IMR-90 (cell line): ENCODE results near the gene DUOX2. TPM values are rescaled to one million over a fixed set of nuclear protein-coding genes. Genes with fewer than 3 reads are reported as not detected.

Experiments used
- ATAC-seq: fragments of 200-7000 bp; cut with Tn5 transposase; 2 replicates; pipeline ENCODE4 v1.9.1; 2020; ENCODE audit warnings: low read depth, mild to moderate bottlenecking, moderate library complexity
- BruUV-seq: library from RNA; stranded (reverse); fragments of 400-500 nt; replicated peaks from 2 replicates; lab custom pipeline; 2021; lab: Mats Ljungman, UMichigan
- CTCF ChIA-PET: fragments of 300-600 bp; formaldehyde crosslinking; extraction: SDS; loops from one replicate; lab custom pipeline; 2021; ENCODE audit warnings: antibody characterized with exemption; lab: Yijun Ruan, JAX
- POLR2A ChIA-PET: fragments of 300-600 bp; sonication (Branson Sonifier 250); formaldehyde crosslinking; loops from one replicate; lab custom pipeline; 2022; ENCODE audit warnings: antibody characterized with exemption; ENCODE audit not compliant: unreplicated experiment; lab: Charles Lee
- DNase-seq: peaks from one replicate; pipeline ENCODE4 v3.0.0; 2013
- H2AFZ ChIP-seq: replicated peaks from 2 replicates; pipeline ENCODE3; 2013; ENCODE audit warnings: low read length, mild to moderate bottlenecking; ENCODE audit not compliant: poor library complexity
- H2AK5ac ChIP-seq: 2 replicates; pipeline ENCODE4 v1.6.1; 2013; ENCODE audit warnings: low read depth, low read length, inconsistent platforms
- H2AK9ac ChIP-seq: replicated peaks from 2 replicates; pipeline ENCODE3; 2013; ENCODE audit warnings: mild to moderate bottlenecking, low read depth, low read length, moderate library complexity; ENCODE audit not compliant: poor library complexity
- H2BK120ac ChIP-seq: 2 replicates; pipeline ENCODE4 v1.6.1; 2013; ENCODE audit warnings: low read depth, low read length, inconsistent platforms
- H2BK15ac ChIP-seq: 3 replicates; pipeline ENCODE4 v1.6.1; 2013; ENCODE audit warnings: low read depth, low read length, inconsistent platforms
- H2BK20ac ChIP-seq: 2 replicates; pipeline ENCODE4 v1.6.1; 2013; ENCODE audit warnings: low read depth, mild to moderate bottlenecking, inconsistent platforms, low read length, moderate library complexity
- H2BK5ac ChIP-seq: 2 replicates; pipeline ENCODE4 v1.6.1; 2013; ENCODE audit warnings: mild to moderate bottlenecking, low read depth, low read length, inconsistent platforms; ENCODE audit not compliant: poor library complexity, severe bottlenecking
- H3K14ac ChIP-seq: replicated peaks from 2 replicates; pipeline ENCODE4 v1.6.1; 2013; ENCODE audit warnings: low read depth, low read length, inconsistent platforms
- H3K18ac ChIP-seq: 2 replicates; pipeline ENCODE4 v1.6.1; 2013; ENCODE audit warnings: low read depth, low read length, control low read depth
- H3K23ac ChIP-seq: 2 replicates; pipeline ENCODE4 v1.6.1; 2013; ENCODE audit warnings: low read depth, low read length, inconsistent platforms
- H3K27ac ChIP-seq: 2 replicates; pipeline ENCODE4 v1.5.1; 2013; ENCODE audit warnings: mild to moderate bottlenecking, control low read depth, low read length; ENCODE audit not compliant: insufficient read depth
- H3K27me3 ChIP-seq: 2 replicates; pipeline ENCODE4 v1.6.1; 2013; ENCODE audit warnings: low read length; ENCODE audit not compliant: control insufficient read depth, insufficient read depth
- H3K36me3 ChIP-seq: 2 replicates; pipeline ENCODE4 v1.6.1; 2013; ENCODE audit warnings: low read length, mixed read lengths; ENCODE audit not compliant: control insufficient read depth, insufficient read depth
- H3K4ac ChIP-seq: 2 replicates; pipeline ENCODE4 v1.6.1; 2013; ENCODE audit warnings: low read depth, low read length, inconsistent platforms
- H3K4me1 ChIP-seq: 2 replicates; pipeline ENCODE4 v1.6.1; 2013; ENCODE audit warnings: low read length, mixed read lengths; ENCODE audit not compliant: control insufficient read depth, insufficient read depth
- H3K4me2 ChIP-seq: 2 replicates; pipeline ENCODE4 v1.6.1; 2013; ENCODE audit warnings: low read depth, mild to moderate bottlenecking, control low read depth, low read length, moderate library complexity
- H3K4me3 ChIP-seq: 2 replicates; pipeline ENCODE4 v1.5.1; 2013; ENCODE audit warnings: low read depth, mild to moderate bottlenecking, control low read depth, low read length, moderate library complexity; ENCODE audit not compliant: insufficient read depth
- H3K56ac ChIP-seq: 2 replicates; pipeline ENCODE4 v1.6.1; 2013; ENCODE audit warnings: low read length, inconsistent platforms; ENCODE audit not compliant: insufficient read depth; ENCODE audit errors: extremely low read depth
- H3K79me1 ChIP-seq, 2 experiments: 2 replicates each; pipeline ENCODE4 v1.6.1; 2013; ENCODE audit warnings: low read length in 2 of 2, inconsistent platforms in 1 of 2, low read depth in 1 of 2
- H3K9ac ChIP-seq: 2 replicates; pipeline ENCODE4 v1.6.1; 2013; ENCODE audit warnings: low read depth, low read length, control low read depth
- H3K9me1 ChIP-seq: 2 replicates; pipeline ENCODE4 v1.6.1; 2013; ENCODE audit warnings: low read length, inconsistent platforms; ENCODE audit not compliant: insufficient read depth
- H3K9me3 ChIP-seq: 2 replicates; pipeline ENCODE4 v1.6.1; 2013; ENCODE audit warnings: low read length; ENCODE audit not compliant: control insufficient read depth, insufficient read depth
- H4K20me1 ChIP-seq: 2 replicates; pipeline ENCODE4 v1.6.1; 2013; ENCODE audit warnings: low read length, inconsistent platforms; ENCODE audit not compliant: insufficient read depth
- H4K5ac ChIP-seq: 2 replicates; pipeline ENCODE4 v1.6.1; 2013; ENCODE audit warnings: mild to moderate bottlenecking, low read depth, low read length, control low read depth
- H4K8ac ChIP-seq, 2 experiments: 2 replicates each; pipeline ENCODE4 v1.6.1; 2013; ENCODE audit warnings: low read depth in 2 of 2, low read length in 2 of 2, control low read depth in 1 of 2, inconsistent platforms in 1 of 2
- H4K91ac ChIP-seq: 2 replicates; pipeline ENCODE4 v1.6.1; 2013; ENCODE audit warnings: low read depth, low read length, inconsistent platforms; ENCODE audit not compliant: insufficient read depth
- BHLHE40 ChIP-seq: fragments of 150-350 bp; IDR thresholded peaks from 2 replicates; pipeline ENCODE4 v1.6.1; 2016; ENCODE audit warnings: mild to moderate bottlenecking, low read depth, low read length
- CEBPB ChIP-seq: IDR thresholded peaks from 2 replicates; pipeline ENCODE4 v1.6.1; 2012; ENCODE audit warnings: low read depth, low read length, improper control_type of control experiment
- CHD1 ChIP-seq: IDR thresholded peaks from 2 replicates; pipeline ENCODE4 v1.6.1; 2012; ENCODE audit warnings: low read depth, low read length, improper control_type of control experiment
- FOS ChIP-seq: fragments of 150-350 bp; IDR thresholded peaks from 2 replicates; pipeline ENCODE4 v1.6.1; 2016; ENCODE audit warnings: low read depth, low read length
- MAFK ChIP-seq: IDR thresholded peaks from 2 replicates; pipeline ENCODE4 v1.6.1; 2012; ENCODE audit warnings: low read depth, low read length, improper control_type of control experiment
- MAZ ChIP-seq: IDR thresholded peaks from 2 replicates; pipeline ENCODE4 v1.6.1; 2012; ENCODE audit warnings: low read depth, mild to moderate bottlenecking, low read length, improper control_type of control experiment, moderate library complexity, borderline replicate concordance
- MXI1 ChIP-seq: IDR thresholded peaks from 2 replicates; pipeline ENCODE4 v1.6.1; 2012; ENCODE audit warnings: low read depth, mild to moderate bottlenecking, low read length, moderate library complexity, borderline replicate concordance
- NFE2L2 ChIP-seq: fragments of 150-350 bp; IDR thresholded peaks from 2 replicates; pipeline ENCODE4 v1.6.1; 2016; ENCODE audit warnings: low read depth, mild to moderate bottlenecking, low read length
- POLR2A ChIP-seq: IDR thresholded peaks from 2 replicates; pipeline ENCODE4 v1.6.1; 2012; ENCODE audit warnings: mild to moderate bottlenecking, low read depth, low read length
- RAD21 ChIP-seq: IDR thresholded peaks from 2 replicates; pipeline ENCODE4 v1.6.1; 2012; ENCODE audit warnings: low read length, improper control_type of control experiment
- RCOR1 ChIP-seq: IDR thresholded peaks from 2 replicates; pipeline ENCODE4 v1.6.1; 2012; ENCODE audit warnings: mild to moderate bottlenecking, low read length, improper control_type of control experiment; ENCODE audit not compliant: insufficient replicate concordance
- RFX5 ChIP-seq: IDR thresholded peaks from 2 replicates; pipeline ENCODE4 v1.8.0; 2012; ENCODE audit warnings: low read depth, mild to moderate bottlenecking, low read length, moderate library complexity
- SMC3 ChIP-seq: fragments of 150-350 bp; IDR thresholded peaks from 2 replicates; pipeline ENCODE4 v1.6.1; 2016; ENCODE audit warnings: low read depth, mild to moderate bottlenecking, antibody characterized with exemption, low read length, moderate library complexity
- USF2 ChIP-seq: fragments of 150-350 bp; IDR thresholded peaks from 2 replicates; pipeline ENCODE4 v1.6.1; 2017; ENCODE audit warnings: mild to moderate bottlenecking, antibody characterized with exemption, low read length, low read depth
- WGBS, 2 experiments: methylation state at CpG; one replicate each; pipeline versions ENCODE4 v1.1.5 to v1.1.7; 2013; ENCODE audit warnings: missing lambda C conversion rate in 2 of 2; ENCODE audit not compliant: insufficient read length in 1 of 2; ENCODE audit errors: extremely low coverage in 2 of 2; 5-methylcytosine and 5-hydroxymethylcytosine counted together
- dilution Hi-C: fragments of 300-500 bp; cut with HindIII; formaldehyde crosslinking; loops from one replicate; pipeline ENCODE4 v1.14.3; 2018; ENCODE audit warnings: low sequenced_read_pairs; ENCODE audit not compliant: unreplicated experiment
- in situ Hi-C: fragments of 300-500 bp; cut with MboI; formaldehyde crosslinking; loops from 3 replicates; pipeline ENCODE4 v1.14.3; 2019; ENCODE audit warnings: low sequenced_read_pairs, inconsistent platforms, mixed read lengths
- intact Hi-C: fragments of 100-400 bp; cut with micrococcal nuclease; formaldehyde crosslinking; loops from 2 replicates; pipeline ENCODE4 v1.10.0; 2022
- polyA plus RNA-seq, 3 experiments: library from polyadenylated mRNA; depleted of rRNA; stranded (reverse); fragments of >200 nt; gene quantifications; 2 replicates each; pipeline ENCODE4 v1.2.3, GENCODE V29; 2012; ENCODE audit warnings: low replicate concordance in 1 of 3
- total RNA-seq: library from RNA; depleted of rRNA; stranded (reverse); fragments of >200 nt; gene quantifications from 2 replicates; pipeline ENCODE4 v1.2.3, GENCODE V29; 2012
- TF ChIP-seq, protein P1 (sequence below): fragments of 150-350 bp; IDR thresholded peaks from 2 replicates; pipeline ENCODE4 v1.6.1; 2016; ENCODE audit warnings: low read depth, mild to moderate bottlenecking, low read length, moderate library complexity, borderline replicate concordance
- TF ChIP-seq, protein P2 (sequence below): conservative IDR thresholded peaks from 2 replicates; pipeline ENCODE4 v1.5.1; 2012; ENCODE audit warnings: mild to moderate bottlenecking, low read depth, low read length, improper control_type of control experiment

The DUOX2 gene
- total and polyA plus RNA-seq, 2 of the 4 experiments (the other 2 are of a cell fraction) = not detected

- dilution Hi-C loops = no loop called here
- in situ Hi-C loops = no loop called here
- ChIA-PET POLR2A (no interaction called here), CTCF (no interaction called here)
- Histone ChIP-seq H3K56ac (no peak overlapping the region), H3K23ac (no peak overlapping the region), H3K4me2 (no peak overlapping the region; the same call in 1 of the 2 replicates), H4K5ac (no peak overlapping the region), H2AK9ac (no peak overlapping the region), H4K91ac (no peak overlapping the region), H3K18ac (no peak overlapping the region), H3K79me1 (no peaks in the 10 kb centered on the region), H4K8ac (no peak overlapping the region), H2AFZ (peak overlapping the region; percentile 54), H2AK5ac (no peak overlapping the region), H2BK120ac (no peak overlapping the region), H3K9ac (no peak overlapping the region), H3K27ac (no peak overlapping the region), H3K4ac (no peak overlapping the region), H3K4me1 (no peaks in the 10 kb centered on the region; the same call in 1 of the 2 replicates), H3K9me1 (no peaks in the 10 kb centered on the region), H3K9me3 (no peaks in the 10 kb centered on the region), H2BK15ac (no peak overlapping the region), H2BK20ac (no peak overlapping the region), H3K4me3 (no peak overlapping the region), H3K14ac (no peak overlapping the region), H4K20me1 (no peaks in the 10 kb centered on the region), H2BK5ac (no peak overlapping the region), H3K27me3 (peaks cover 79% of the 10 kb centered on the region), H3K36me3 (no peaks in the 10 kb centered on the region)
- intact Hi-C loops = no loop called here
- 0% methylated on average over 11 of the region's 47 CpGs; no CpG with 5 or more reads in 1 of the 2 experiments for WGBS, 2 experiments
- no peak for DNase-seq
- BruUV-seq = no TSS peak
- TF ChIP-seq FOS = no peak
- TF ChIP-seq POLR2A = no peak
- no peak for TF ChIP-seq MAFK
- TF ChIP-seq, protein P1, sequence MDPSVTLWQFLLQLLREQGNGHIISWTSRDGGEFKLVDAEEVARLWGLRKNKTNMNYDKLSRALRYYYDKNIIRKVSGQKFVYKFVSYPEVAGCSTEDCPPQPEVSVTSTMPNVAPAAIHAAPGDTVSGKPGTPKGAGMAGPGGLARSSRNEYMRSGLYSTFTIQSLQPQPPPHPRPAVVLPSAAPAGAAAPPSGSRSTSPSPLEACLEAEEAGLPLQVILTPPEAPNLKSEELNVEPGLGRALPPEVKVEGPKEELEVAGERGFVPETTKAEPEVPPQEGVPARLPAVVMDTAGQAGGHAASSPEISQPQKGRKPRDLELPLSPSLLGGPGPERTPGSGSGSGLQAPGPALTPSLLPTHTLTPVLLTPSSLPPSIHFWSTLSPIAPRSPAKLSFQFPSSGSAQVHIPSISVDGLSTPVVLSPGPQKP = no peak
- no peak for TF ChIP-seq MAZ
- no peak for TF ChIP-seq BHLHE40
- TF ChIP-seq, protein P2, sequence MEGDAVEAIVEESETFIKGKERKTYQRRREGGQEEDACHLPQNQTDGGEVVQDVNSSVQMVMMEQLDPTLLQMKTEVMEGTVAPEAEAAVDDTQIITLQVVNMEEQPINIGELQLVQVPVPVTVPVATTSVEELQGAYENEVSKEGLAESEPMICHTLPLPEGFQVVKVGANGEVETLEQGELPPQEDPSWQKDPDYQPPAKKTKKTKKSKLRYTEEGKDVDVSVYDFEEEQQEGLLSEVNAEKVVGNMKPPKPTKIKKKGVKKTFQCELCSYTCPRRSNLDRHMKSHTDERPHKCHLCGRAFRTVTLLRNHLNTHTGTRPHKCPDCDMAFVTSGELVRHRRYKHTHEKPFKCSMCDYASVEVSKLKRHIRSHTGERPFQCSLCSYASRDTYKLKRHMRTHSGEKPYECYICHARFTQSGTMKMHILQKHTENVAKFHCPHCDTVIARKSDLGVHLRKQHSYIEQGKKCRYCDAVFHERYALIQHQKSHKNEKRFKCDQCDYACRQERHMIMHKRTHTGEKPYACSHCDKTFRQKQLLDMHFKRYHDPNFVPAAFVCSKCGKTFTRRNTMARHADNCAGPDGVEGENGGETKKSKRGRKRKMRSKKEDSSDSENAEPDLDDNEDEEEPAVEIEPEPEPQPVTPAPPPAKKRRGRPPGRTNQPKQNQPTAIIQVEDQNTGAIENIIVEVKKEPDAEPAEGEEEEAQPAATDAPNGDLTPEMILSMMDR = no peak
- TF ChIP-seq RCOR1 = no peak
- no peak for TF ChIP-seq NFE2L2
- no peak for TF ChIP-seq USF2
- no peak for TF ChIP-seq SMC3
- TF ChIP-seq RAD21 = no peak
- no peak for TF ChIP-seq CHD1
- TF ChIP-seq MXI1 = no peak
- no peak for TF ChIP-seq RFX5
- no peak for TF ChIP-seq CEBPB
- ATAC-seq = no peak
These were observed 15.1 kb upstream of the DUOX2 start for GRCh38 chr15:45128971-45129639.
